ENCODE results near the gene NPY. TPM values are rescaled to one million over a fixed set of nuclear protein-coding genes. Genes with fewer than 3 reads are reported as not detected.

Gene NPY
- total RNA-seq, 1 donor from 2014 or later = not detected

- TF ChIP-seq CTCF (IDR thresholded peaks at IDR 0.05; ENCODE audit: unreplicated experiment) = no peak
- H3K4me1 Mint-ChIP-seq = no peaks in the 10 kb centered on the region
- no peak overlapping the region for H3K27ac Mint-ChIP-seq
- H3K4me3 Mint-ChIP-seq = no peak overlapping the region
- H3K36me3 Mint-ChIP-seq = no peaks in the 10 kb centered on the region
- peaks cover 10% of the 10 kb centered on the region for H3K9me3 Mint-ChIP-seq
- peaks cover 33% of the 10 kb centered on the region for H3K27me3 Mint-ChIP-seq (ENCODE audit: low read depth)
- DNase-seq (ENCODE audit: low spot score in 2 of 2, unreplicated experiment in 2 of 2) = no peak
Observed at GRCh38 chr7:24337180-24337579, 53.2 kb downstream of the NPY start.

- TF ChIP-seq CTCF (IDR thresholded peaks at IDR 0.05; ENCODE audit: unreplicated experiment) = no peak
- Mint-ChIP-seq H3K36me3 (no peaks in the 10 kb centered on the region), H3K27me3 (ENCODE audit: low read depth) (peaks cover 31% of the 10 kb centered on the region), H3K9me3 (no peaks in the 10 kb centered on the region), H3K4me3 (no peak overlapping the region), H3K4me1 (no peaks in the 10 kb centered on the region), H3K27ac (no peak overlapping the region)
- no peak for DNase-seq (ENCODE audit: low spot score in 2 of 2, unreplicated experiment in 2 of 2)
Observed at GRCh38 chr7:24339575-24339974, 55.6 kb downstream of the NPY start.

GRCh38 chr7:24340727-24341126, 56.7 kb downstream of the NPY start:
- Mint-ChIP-seq H3K27ac (no peak overlapping the region), H3K4me1 (peaks cover under 1% of the 10 kb centered on the region), H3K36me3 (no peaks in the 10 kb centered on the region), H3K9me3 (no peaks in the 10 kb centered on the region), H3K4me3 (no peak overlapping the region), H3K27me3 (ENCODE audit: low read depth) (peaks cover 29% of the 10 kb centered on the region)
- no peak for DNase-seq (ENCODE audit: low spot score in 2 of 2, unreplicated experiment in 2 of 2)
- TF ChIP-seq CTCF (IDR thresholded peaks at IDR 0.05; ENCODE audit: unreplicated experiment) = no peak
